GM15510 (cell line): ENCODE measurements around the gene PPP2R3A.

Experiments
- POLR2A ChIP-seq: IDR thresholded peaks from 3 replicates; pipeline ENCODE4 v1.6.1; 2011; ENCODE audit warnings: borderline replicate concordance; ENCODE audit not compliant: insufficient read length; ENCODE audit errors: extremely low read depth

Gene PPP2R3A

GRCh38 chr3:136151219-136151618 is 185.7 kb downstream of the PPP2R3A start:
- no peak for TF ChIP-seq POLR2A

GRCh38 chr3:136152176-136152843 is 186.8 kb downstream of the PPP2R3A start:
- no peak for TF ChIP-seq POLR2A

DNA sequence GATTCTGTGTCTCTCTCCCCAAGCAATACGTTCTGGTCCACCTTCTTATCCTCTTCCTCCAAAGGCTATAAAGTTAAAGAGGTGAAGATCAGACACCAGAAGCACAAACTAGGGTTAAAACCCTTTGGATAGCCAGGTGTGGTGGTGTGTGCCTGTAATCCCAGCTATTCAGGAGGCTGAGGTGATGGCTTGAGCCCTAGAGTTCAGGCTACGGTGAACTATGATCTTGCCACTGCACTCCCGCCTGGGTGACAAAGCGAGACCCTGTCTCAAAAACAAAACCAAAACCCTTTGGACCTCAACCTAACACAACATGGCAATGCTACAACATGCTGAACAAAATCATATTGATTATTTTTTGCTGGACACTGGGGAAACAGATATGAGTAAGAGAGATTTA is 187.4 kb downstream of the PPP2R3A start:
- no peak for TF ChIP-seq POLR2A

DNA sequence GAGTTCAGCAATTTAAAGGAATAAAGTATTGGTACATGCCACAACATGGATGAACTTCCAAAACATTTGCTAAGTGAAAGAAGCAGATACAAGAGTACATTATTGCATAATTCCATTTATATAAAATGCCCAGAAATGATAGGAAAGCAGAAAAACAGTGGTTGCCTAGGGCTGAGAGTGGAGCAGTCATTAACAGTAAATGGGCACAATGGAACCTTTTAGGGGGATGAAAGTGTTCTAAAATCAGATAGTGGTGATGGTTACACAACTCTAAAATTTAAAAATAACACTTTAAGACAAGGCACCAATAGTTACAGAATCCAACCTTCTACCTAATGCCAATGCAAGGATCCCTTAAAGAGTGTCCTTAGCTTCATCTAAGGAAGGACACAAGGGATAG is 196.0 kb downstream of the PPP2R3A start:
- TF ChIP-seq POLR2A = no peak

GRCh38 chr3:136162322-136162721 is 196.8 kb downstream of the PPP2R3A start:
- no peak for TF ChIP-seq POLR2A

DNA sequence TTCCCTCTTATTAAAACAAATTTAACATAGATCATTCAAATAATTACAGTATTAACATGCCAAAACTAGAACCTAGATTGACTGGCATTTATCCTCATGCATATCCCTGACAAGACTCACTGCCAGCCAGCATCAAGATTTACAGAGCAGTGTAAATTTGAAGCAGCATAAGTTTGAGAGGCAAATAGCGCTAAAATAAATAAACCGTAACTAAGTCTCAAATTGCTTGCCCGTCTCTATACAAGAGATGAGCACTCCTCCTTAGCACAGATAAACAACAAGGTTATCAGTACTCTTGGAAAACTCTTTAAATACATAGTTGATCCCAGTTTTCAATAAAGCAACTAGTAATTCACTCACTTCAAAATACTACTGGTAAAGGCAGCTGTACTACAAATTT is 201.0 kb downstream of the PPP2R3A start:
- TF ChIP-seq POLR2A = no peak

DNA sequence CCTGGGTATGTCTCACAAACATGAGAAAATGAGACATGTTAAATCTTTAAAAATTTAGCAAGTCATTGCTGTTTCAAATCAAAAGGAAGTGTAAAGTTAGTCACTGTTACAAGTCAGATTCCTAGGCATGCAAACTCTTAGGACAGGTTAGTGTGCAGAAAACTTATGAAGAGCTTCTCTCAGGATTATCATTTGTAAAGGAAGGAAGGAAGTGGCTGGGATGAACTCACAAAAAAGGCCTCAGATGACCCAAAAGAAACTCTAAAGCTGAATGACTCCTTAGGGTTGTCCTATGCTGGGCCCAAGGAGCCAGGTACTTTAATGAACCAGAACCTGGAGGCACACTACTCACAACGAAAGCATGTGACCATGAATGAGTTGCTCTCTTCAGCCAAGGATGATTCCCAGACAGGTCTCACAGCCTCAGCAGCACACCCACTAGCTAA is 205.6 kb downstream of the PPP2R3A start:
- no peak for TF ChIP-seq POLR2A

DNA sequence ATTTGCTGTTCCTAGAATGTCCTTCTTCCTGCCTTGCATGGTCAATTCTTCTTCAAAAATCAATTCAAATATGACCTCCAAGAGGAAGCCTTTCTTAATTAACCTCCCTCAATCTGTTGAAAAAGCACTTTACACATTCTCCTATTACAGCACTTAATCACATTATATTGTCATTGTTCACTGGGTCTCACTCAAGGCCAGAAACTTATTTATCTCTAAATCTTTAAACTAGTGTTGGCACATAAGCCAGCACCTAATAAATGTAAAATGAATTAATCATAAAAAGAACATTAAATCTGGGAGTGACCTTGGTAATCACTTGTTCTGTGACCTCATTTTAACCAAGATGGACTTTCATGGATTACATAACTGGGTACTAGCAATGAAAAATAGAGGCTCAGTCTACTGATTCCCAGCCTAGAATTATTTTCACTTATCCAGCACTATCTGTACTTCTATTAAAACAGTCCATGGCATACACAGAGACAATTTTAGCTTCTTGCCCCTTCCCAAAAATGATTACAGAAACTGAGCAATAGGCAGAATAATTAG is 208.5 kb downstream of the PPP2R3A start:
- no peak for TF ChIP-seq POLR2A

GRCh38 chr3:136177876-136178275 is 212.3 kb downstream of the PPP2R3A start:
- no peak for TF ChIP-seq POLR2A

- no peak for TF ChIP-seq POLR2A
Observed at GRCh38 chr3:136181741-136182140, 216.2 kb downstream of the PPP2R3A start.

- TF ChIP-seq POLR2A = no peak
Observed at GRCh38 chr3:136184703-136185102, 219.2 kb downstream of the PPP2R3A start.

DNA sequence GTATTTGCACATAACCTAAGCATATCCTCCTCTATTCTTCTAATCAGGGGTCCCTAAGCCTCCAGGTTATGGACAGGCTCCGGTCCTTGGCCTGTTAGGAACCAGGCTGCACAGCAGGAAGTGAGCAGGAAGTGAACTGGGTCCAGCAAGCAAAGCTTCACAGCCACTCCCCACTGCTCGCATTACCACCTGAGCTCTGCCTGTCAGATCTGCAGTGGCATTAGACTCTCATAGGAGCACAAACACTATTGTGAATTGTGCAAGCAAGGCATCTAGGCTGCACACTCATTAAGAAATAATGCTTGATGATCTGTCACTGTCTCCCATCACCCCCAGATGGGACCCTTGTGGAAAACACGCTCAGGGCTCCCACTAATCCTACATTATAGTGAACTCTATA is 220.8 kb downstream of the PPP2R3A start:
- TF ChIP-seq POLR2A = no peak

GRCh38 chr3:136186846-136187245 is 221.3 kb downstream of the PPP2R3A start:
- TF ChIP-seq POLR2A = no peak

GRCh38 chr3:136187868-136188267 is 222.3 kb downstream of the PPP2R3A start:
- no peak for TF ChIP-seq POLR2A

- no peak for TF ChIP-seq POLR2A
Observed at GRCh38 chr3:136189043-136189442, 223.5 kb downstream of the PPP2R3A start.

- no peak for TF ChIP-seq POLR2A
Observed at GRCh38 chr3:136189859-136190617, 224.5 kb downstream of the PPP2R3A start.
